ENCODE data around the gene ADAR.
A peak's percentile ranks its signal among the peaks of the same experiment; 100 is the strongest.

The ADAR gene

GRCh38 chr1:154619181-154619948 lies 11.4 kb upstream of the ADAR start:
- no peak for DNase-seq (ENCODE audit: low read depth in 2 of 3, low spot score in 2 of 3)

- DNase-seq (ENCODE audit: low read depth in 2 of 3, low spot score in 2 of 3): no peak
These were observed 8.8 kb upstream of the ADAR start for GRCh38 chr1:154616659-154617345.

DNA sequence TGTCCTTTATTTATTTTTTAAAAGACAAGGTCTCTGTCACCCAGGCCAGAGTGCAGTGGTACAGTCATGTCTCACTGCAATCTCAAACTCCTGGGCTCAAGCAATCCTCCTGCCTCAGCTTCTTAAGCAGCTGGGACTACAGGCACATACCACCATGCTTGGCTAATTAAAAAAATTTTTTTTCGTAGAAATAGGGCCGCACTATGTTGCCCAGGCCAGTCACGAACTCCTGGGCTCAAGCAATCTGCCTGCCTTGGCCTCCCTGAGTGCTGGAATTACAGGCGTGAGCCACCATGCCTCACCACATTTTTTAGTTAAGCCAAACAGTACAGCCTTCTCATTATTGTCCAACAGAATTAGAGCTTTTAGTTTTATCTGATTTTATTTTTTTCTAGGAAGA lies 7.4 kb upstream of the ADAR start:
- no peak for DNase-seq (ENCODE audit: low read depth in 2 of 3, low spot score in 2 of 3)

GRCh38 chr1:154614901-154615300 lies 6.9 kb upstream of the ADAR start:
- DNase-seq (ENCODE audit: low read depth in 2 of 3, low spot score in 2 of 3): no peak

- DNase-seq (ENCODE audit: low read depth in 2 of 3, low spot score in 2 of 3): no peak
These were observed 6.3 kb upstream of the ADAR start for GRCh38 chr1:154614247-154614646.

- no peak for DNase-seq (ENCODE audit: low read depth in 2 of 3, low spot score in 2 of 3)
These were observed 3.3 kb upstream of the ADAR start for GRCh38 chr1:154611150-154611862.

GRCh38 chr1:154609398-154610380 lies 1.7 kb upstream of the ADAR start:
- peak in 1 of 3 experiments; percentile 15 for DNase-seq (ENCODE audit: low read depth in 2 of 3, low spot score in 2 of 3)

DNA sequence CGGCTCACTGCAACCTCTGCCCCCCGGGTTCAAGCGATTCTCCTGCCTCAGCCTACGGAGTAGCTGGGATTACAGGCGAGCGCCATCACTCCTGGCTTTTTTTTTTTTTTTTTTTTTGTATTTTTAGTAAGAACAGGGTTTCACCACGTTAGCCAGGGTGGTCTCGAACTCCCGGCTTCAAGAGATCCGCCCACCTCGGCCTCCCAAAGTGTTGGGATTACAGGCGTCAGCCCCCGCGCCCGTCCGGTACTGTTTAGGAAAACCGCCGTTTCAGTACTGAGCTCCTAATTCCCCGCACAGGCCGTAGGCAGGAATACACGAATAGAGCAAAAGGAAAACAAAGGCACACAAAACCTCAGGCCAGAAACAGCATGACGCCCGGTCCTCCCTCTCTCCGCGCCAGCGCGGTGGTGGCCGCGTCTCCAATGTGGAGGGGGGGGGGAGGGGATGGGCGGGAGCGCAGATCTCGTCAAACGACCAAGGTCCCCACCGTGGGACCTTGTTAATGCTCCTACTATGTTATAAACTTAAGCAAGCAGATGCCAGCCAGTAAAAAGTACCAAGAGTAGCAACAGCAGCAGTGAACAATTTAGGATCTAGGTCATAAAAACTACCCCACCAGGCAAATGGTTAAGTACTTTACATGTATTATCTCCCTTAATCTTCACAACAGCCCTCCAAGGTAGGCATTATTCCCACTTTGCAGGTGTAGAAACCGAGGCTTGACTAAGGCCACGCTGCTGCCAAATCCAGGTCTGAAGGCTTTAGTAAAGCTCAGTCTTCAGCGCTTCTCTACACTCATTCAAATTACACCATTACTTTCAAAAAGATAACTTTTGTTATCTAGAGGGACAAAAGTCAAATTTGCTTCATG lies 648 bp upstream of the ADAR start:
- peak in 1 of 3 experiments; percentile 18 for DNase-seq (ENCODE audit: low read depth in 2 of 3, low spot score in 2 of 3)

DNA sequence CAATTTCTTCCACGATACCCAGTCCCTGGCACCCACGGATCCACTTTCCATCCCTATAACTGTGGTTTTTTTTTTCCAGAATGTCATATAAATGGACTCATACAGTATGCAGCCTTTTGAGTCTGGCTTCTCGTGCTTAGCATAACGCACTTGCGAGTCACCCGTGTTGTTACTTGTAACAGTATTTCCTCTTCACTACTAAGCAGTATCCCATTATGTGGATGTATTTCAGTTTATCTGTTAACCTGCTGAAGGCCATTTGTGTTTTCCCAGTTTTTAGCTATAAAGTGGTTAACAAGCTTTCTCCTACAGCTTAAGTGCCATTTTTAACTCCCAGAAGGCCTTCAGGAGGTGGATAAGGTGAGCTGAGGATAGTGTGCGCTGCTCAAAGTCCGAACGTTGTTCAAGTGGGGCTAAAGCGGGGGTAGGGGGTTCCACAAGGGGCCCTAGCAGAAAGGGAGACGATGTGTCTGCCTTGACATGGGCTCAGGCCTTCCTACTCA lies 829 bp downstream of the ADAR start:
- no peak for DNase-seq (ENCODE audit: low read depth in 2 of 3, low spot score in 2 of 3)

DNA sequence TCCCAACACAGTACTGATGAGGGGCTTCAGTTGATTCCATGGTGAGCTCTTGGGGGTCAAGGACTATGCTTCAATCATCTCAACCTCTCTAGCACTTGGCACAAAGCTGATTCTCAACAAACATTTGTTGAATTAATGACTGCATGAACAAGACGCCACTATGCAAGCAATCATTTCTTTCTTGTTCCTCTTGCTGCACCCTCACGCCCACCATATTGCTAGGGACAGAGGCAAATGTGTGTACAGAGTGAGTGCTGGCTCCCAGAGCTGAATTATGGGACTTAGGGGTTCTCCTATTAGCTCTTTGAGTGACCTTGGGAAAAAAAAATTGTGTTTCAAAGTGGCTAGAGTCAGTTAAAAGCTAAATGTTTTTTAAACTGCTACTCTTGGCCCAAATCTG lies 2.5 kb downstream of the ADAR start:
- no peak for DNase-seq (ENCODE audit: low read depth in 2 of 3, low spot score in 2 of 3)

DNA sequence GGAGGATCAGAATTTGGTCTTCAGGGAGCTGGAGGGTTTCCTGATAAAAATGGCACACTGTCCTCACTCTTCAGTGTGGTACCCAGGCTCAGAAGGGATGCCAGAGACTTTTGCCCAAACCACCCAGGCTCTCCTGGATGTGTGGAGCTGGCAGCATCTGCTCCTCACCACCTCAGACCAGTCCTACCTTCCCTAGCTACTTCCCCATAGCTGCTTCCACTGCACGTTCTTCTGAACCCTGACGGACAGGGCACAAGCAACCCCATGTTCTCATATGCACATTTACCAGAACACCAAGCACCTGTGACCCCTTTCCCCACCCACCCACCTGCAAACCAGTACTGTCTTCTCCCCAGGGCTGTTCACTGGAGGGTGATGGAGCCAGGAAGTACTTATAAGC lies 4.7 kb downstream of the ADAR start:
- no peak for DNase-seq (ENCODE audit: low read depth in 2 of 3, low spot score in 2 of 3)

DNA sequence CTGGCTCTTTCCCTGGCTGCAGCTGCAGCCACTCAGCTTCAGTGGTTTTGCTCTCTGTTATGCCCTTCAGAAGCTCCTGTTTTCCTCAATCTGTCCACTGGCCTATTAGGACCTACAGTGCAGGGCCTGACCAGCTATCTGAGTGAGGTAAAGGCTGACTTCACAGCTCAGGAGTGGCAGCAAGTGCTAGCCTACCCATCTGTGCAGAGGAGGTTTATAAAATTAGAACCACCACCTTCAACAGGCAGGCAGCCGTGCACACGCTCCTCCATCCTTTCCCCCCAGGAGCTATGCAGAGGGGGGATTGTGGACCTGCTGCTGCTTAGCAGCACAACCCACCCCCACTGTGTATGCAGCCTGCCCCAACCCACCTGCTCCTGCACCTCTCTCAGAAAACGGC lies 8.3 kb downstream of the ADAR start:
- DNase-seq (ENCODE audit: low read depth in 2 of 3, low spot score in 2 of 3): no peak

GRCh38 chr1:154598871-154599635 lies 8.9 kb downstream of the ADAR start:
- DNase-seq (ENCODE audit: low read depth in 2 of 3, low spot score in 2 of 3): no peak

- no peak for DNase-seq (ENCODE audit: low read depth in 2 of 3, low spot score in 2 of 3)
These were observed 12.4 kb downstream of the ADAR start for GRCh38 chr1:154595621-154596020.

DNA sequence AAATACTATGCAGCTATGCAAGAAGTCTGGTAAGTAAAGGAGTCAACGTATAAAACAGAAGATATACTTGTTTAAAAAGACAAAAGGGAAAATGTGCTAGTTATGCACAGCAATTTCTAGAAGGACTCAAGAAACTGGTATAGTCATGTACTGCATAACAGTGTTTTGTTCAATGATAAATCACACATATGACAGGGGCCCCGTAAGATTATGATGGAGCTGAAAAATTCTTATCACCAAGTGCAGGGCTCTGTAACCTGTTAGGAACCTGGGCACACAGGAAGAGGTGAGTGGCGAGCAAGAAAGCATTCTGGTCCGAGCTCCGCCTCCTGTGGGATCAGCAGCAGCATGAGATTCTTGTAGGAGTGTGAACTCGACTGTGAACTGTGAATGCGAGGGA lies 13.2 kb downstream of the ADAR start:
- DNase-seq (ENCODE audit: low read depth in 2 of 3, low spot score in 2 of 3): no peak

- no peak for DNase-seq (ENCODE audit: low read depth in 2 of 3, low spot score in 2 of 3)
These were observed 14.6 kb downstream of the ADAR start for GRCh38 chr1:154593390-154593789.

- DNase-seq (ENCODE audit: low read depth in 2 of 3, low spot score in 2 of 3): no peak
These were observed 16.8 kb downstream of the ADAR start for GRCh38 chr1:154591206-154591605.

DNA sequence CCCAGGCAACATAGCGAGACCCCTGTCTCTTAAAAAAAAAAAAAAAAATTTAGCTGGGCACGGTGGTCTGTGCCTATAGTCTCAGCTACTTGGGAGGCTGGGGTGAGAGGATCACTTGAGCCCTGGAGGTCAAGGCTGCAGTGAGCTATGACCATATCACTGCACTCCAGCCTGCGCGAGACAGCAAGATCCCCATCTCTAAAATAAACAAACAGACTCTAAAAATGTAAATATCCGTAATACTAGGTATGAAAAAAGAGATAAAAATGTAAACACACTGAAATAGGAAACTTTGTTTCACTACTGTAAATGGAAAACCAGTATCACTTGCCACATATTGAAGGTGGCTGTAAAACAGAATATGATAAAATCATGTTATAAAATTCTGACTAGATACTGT lies 17.2 kb downstream of the ADAR start:
- no peak for DNase-seq (ENCODE audit: low read depth in 2 of 3, low spot score in 2 of 3)

GRCh38 chr1:154589780-154590179 lies 18.2 kb downstream of the ADAR start:
- DNase-seq (ENCODE audit: low read depth in 2 of 3, low spot score in 2 of 3): no peak

Data from activated CD8-positive, alpha-beta memory T cell treated with anti-CD3 and anti-CD28 coated beads for 48 hours (primary cell).